ENCODE data around the gene THBS3.
"Not testable (repeated sequence)": the region's sequence is repeated elsewhere in the genome, so short reads cannot be mapped to it uniquely, and the experiment has no call there.

Gene THBS3

GRCh38 chr1:155235375-155235774 lies 27.7 kb upstream of the THBS3 start:
- not testable (repeated sequence) for DNase-seq (ENCODE audit: low read depth in 2 of 2)

GRCh38 chr1:155233502-155233901 lies 25.8 kb upstream of the THBS3 start:
- not testable (repeated sequence) for DNase-seq (ENCODE audit: low read depth in 2 of 2)

- not testable (repeated sequence) for DNase-seq (ENCODE audit: low read depth in 2 of 2)
These were observed 24.6 kb upstream of the THBS3 start for GRCh38 chr1:155232001-155232978.

GRCh38 chr1:155231302-155231701 lies 23.6 kb upstream of the THBS3 start:
- not testable (repeated sequence) for DNase-seq (ENCODE audit: low read depth in 2 of 2)

GRCh38 chr1:155228096-155228427 lies 20.4 kb upstream of the THBS3 start:
- DNase-seq (ENCODE audit: low read depth in 2 of 2) = no peak

- DNase-seq (ENCODE audit: low read depth in 2 of 2) = peak; percentile 96 to 98
These were observed 19.8 kb upstream of the THBS3 start for GRCh38 chr1:155227261-155228095.

GRCh38 chr1:155226910-155227260 lies 19.2 kb upstream of the THBS3 start:
- DNase-seq (ENCODE audit: low read depth in 2 of 2) = no peak

GRCh38 chr1:155226188-155226909 lies 18.7 kb upstream of the THBS3 start:
- DNase-seq (ENCODE audit: low read depth in 2 of 2) = peak; percentile 70

GRCh38 chr1:155225404-155225759 lies 17.7 kb upstream of the THBS3 start:
- not testable (repeated sequence) for DNase-seq (ENCODE audit: low read depth in 2 of 2)

- DNase-seq (ENCODE audit: low read depth in 2 of 2) = no peak
These were observed 15.3 kb upstream of the THBS3 start for GRCh38 chr1:155223047-155223446.

GRCh38 chr1:155220211-155220965 lies 12.7 kb upstream of the THBS3 start:
- DNase-seq (ENCODE audit: low read depth in 2 of 2) = not testable (repeated sequence)

GRCh38 chr1:155219592-155220031 lies 11.9 kb upstream of the THBS3 start:
- no peak for DNase-seq (ENCODE audit: low read depth in 2 of 2)

GRCh38 chr1:155218854-155219591 lies 11.3 kb upstream of the THBS3 start:
- DNase-seq (ENCODE audit: low read depth in 2 of 2) = no peak

- not testable (repeated sequence) for DNase-seq (ENCODE audit: low read depth in 2 of 2)
These were observed 7.0 kb upstream of the THBS3 start for GRCh38 chr1:155214702-155215101.

- not testable (repeated sequence) for DNase-seq (ENCODE audit: low read depth in 2 of 2)
These were observed 4.3 kb upstream of the THBS3 start for GRCh38 chr1:155212051-155212440.

GRCh38 chr1:155211381-155212050 lies 3.8 kb upstream of the THBS3 start:
- DNase-seq (ENCODE audit: low read depth in 2 of 2) = not testable (repeated sequence)

- no peak for DNase-seq (ENCODE audit: low read depth in 2 of 2)
These were observed 2.8 kb upstream of the THBS3 start for GRCh38 chr1:155210314-155211104.

- DNase-seq (ENCODE audit: low read depth in 2 of 2) = no peak
These were observed 1.6 kb upstream of the THBS3 start for GRCh38 chr1:155209312-155209721.

Data from stimulated activated CD4-positive, alpha-beta T cell treated with anti-CD3 and anti-CD28 coated beads, Interleukin-1b, Interleukin-23, amount 100 ng/mL, for 1 hour (primary cell).